GM19239 (cell line): ENCODE results near the gene ECD.
"Not testable (repeated sequence)": the region's sequence is repeated elsewhere in the genome, so short reads cannot be mapped to it uniquely, and the experiment has no call there.

Experiments used
- DNase-seq: peaks from one replicate; pipeline ENCODE4 v3.0.0; 2011; ENCODE audit warnings: low spot score; ENCODE audit not compliant: insufficient read length
- FAIRE-seq: peaks from 2 replicates; lab custom pipeline; 2011; peaks lifted over from hg19 to GRCh38; lab: Jason Lieb, UNC

ECD gene

GRCh38 chr10:73161662-73162061, 6.1 kb downstream of the ECD start:
- no peak for FAIRE-seq
- DNase-seq, result no peak

DNA sequence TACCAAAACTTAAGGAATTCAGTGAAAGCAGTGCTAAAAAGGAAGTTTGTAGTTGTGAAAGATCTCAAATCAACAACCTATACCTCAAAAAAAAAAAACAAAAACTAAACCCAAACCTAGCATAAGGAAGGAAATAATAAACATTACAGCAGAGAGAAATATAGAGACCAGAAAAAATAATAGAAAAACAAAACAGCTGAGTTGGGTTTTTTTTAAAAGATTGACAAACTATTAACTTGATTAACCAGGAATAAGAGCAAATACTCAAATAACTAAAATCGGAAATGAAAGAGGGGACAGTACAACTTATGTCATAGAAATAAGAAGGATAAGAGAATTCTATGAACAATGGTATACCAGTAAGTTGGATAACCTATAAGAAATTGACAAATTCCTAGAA, 6.7 kb downstream of the ECD start:
- no peak for FAIRE-seq
- DNase-seq, result no peak

- no peak for DNase-seq
- FAIRE-seq, result peak; percentile 91
Measured at GRCh38 chr10:73159038-73159648, 8.7 kb downstream of the ECD start.

DNA sequence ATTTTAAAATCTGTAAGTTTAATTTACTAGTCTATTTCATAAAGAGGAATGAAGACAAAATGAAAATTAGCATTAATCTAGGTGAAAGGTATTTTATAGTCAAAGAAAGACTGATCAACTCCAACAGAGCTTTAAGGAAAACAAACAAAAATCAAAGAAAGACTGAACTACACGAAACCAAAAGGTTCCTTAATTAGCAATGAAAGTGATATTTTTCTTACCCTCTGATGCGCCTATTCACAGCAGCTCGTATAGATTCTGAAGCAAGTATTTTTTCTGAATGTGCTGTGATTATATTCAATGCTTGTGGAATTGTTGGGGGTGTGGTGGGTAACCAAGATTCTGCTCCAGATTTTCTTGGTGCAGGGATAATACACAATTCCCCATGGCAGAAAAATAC, 11.8 kb downstream of the ECD start:
- DNase-seq, result no peak
- no peak for FAIRE-seq

- no peak for FAIRE-seq
- no peak for DNase-seq
Measured at GRCh38 chr10:73152009-73152408, 15.8 kb downstream of the ECD start.

DNA sequence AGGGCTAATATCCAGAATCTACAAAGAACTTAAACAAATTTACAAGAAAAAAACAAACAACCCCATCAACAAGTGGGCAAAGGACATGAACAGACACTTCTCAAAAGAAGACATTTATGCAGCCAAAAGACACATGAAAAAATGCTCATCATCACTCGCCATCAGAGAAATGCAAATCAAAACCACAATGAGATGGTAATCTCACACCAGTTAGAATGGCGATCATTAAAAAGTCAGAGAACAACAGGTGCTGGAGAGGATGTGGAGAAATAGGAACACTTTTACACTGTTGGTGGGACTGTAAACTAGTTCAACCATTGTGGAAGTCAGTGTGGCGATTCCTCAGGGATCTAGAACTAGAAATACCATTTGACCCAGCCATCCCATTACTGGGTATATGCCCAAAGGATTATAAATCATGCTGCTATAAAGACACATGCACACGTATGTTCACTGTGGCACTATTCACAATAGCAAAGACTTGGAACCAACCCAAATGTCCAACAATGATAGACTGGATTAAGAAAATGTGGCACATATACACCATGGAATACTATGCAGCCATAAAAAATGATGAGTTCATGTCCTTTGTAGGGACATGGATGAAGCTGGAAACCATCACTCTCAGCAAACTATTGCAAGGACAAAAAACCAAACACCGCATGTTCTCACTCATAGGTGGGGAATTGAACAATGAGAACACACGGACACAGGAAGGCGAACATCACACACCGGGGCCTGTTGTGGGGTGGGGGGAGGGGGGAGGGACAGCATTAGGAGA, 17.0 kb downstream of the ECD start:
- not testable (repeated sequence) for DNase-seq, FAIRE-seq

DNA sequence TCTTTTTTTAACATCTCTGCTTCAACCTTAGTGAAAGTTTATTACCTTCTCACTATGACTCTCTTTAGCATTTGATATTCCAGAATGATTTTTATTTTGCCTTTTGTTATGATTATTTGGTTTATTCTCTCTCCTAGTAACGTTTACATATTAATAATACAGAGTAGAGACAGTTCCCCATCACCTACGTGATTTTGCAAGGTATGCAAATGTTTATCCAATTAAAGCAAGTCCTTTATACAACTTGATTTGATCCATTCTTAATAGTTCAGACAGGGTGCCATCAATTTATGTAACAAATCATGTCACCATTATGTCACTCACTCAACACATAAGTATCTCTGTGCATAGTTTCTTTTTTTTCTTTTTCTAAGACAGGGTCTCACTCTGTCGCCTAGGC, 26.2 kb downstream of the ECD start:
- no peak for DNase-seq
- FAIRE-seq, result no peak

DNA sequence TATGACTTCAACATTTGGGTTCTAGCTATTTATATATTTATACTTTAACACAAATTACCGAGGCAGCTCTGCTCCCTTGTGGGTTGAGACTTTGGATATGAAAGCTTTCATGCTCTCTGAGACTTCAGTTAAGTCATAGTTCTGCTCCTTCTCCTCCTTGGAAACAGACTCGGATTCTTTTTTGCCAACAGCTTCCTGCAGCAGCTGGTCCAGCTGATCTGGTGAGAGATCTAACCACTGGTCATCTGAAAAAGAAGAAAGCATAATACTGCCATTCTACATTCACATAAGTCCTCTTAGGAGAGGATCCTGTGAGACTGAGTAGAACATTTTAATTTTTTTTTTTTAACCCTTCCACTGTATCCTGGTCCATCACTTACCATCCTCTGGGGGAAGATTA, 28.6 kb downstream of the ECD start:
- DNase-seq (no peak), FAIRE-seq (no peak)

GRCh38 chr10:73136627-73137026, 31.2 kb downstream of the ECD start:
- peak; percentile 8 for FAIRE-seq
- DNase-seq, result no peak

- FAIRE-seq, result no peak
- DNase-seq, result no peak
Measured at GRCh38 chr10:73134727-73135126, 33.1 kb downstream of the ECD start.

- FAIRE-seq (no peak), DNase-seq (no peak)
Measured at GRCh38 chr10:73131913-73132686, 35.7 kb downstream of the ECD start.

- no peak for FAIRE-seq
- DNase-seq, result no peak
Measured at GRCh38 chr10:73131301-73131700, 36.5 kb downstream of the ECD start.

GRCh38 chr10:73126343-73126742, 41.5 kb downstream of the ECD start:
- FAIRE-seq (no peak), DNase-seq (no peak)

GRCh38 chr10:73119952-73120351, 47.9 kb downstream of the ECD start:
- FAIRE-seq, result no peak

GRCh38 chr10:73119457-73119856, 48.4 kb downstream of the ECD start:
- FAIRE-seq, result no peak
- DNase-seq, result no peak

More at GRCh38 chr10:73119952-73120351, 47.9 kb downstream of the ECD start:
- DNase-seq, result no peak

- FAIRE-seq (peak; percentile 91), DNase-seq (no peak)
Measured at GRCh38 chr10:73117976-73118743, 49.6 kb downstream of the ECD start.

- no peak for FAIRE-seq
- DNase-seq, result no peak
Measured at GRCh38 chr10:73116017-73116416, 51.8 kb downstream of the ECD start.

DNA sequence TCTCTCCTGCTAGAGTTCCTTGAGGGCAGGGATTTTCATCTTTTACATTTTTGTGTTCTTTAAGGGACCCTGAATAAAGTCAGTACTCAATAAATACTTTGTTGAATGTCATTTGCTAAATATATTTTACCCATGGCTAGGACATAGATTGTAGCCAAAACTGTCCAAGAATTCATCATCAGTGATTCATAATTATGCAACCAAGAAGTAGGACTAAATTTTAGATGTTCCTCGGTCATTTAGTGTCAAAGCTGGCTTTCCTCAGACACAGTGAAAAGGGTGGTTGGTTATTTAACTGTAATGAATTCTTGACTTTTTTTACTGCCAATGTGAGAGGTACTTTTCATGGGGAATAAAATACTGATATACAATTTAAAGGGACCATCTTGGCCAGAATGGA, 54.3 kb downstream of the ECD start:
- DNase-seq (no peak), FAIRE-seq (no peak)

DNA sequence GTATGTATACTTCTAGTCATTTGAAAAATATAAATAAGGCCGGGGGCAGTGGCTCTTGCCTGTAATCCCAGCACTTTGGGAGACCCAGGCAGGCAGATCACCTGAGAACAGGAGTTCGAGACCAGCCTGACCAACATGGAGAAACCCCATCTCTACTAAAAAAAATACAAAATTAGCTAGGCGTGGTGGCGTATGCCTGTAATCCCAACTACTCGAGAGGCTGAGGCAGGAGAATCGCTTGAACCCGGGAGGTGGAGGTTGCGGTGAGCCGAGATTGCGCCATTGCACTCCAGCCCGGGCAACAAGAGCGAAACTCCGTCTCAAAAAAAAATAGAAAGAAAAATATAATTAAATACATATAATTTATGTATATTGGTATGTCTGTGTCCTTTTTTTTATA, 55.8 kb downstream of the ECD start:
- not testable (repeated sequence) for FAIRE-seq, DNase-seq

- DNase-seq (peak; percentile 69), FAIRE-seq (peak; percentile 95)
Measured at GRCh38 chr10:73110345-73110849, 57.4 kb downstream of the ECD start, which contains the start of gene NUDT13. TSS of gene NUDT13 (plus strand) at chr10:73110455. CDS start at chr10:73114366, 3,911 bp downstream.
